HepG2 (cell line): Measurements from ENCODE around the gene PARP6. TPM values are rescaled to one million over a fixed set of nuclear protein-coding genes. Genes with fewer than 3 reads are reported as not detected.

ENCODE experiments used
- ATAC-seq: fragments of 200-7000 bp; cut with Tn5 transposase; 3 replicates; pipeline ENCODE4 v1.9.1; 2020; ENCODE audit warnings: mild to moderate bottlenecking, moderate library complexity
- BruUV-seq: library from RNA; stranded (reverse); fragments of 400-500 nt; replicated peaks from 2 replicates; lab custom pipeline; 2021; lab: Mats Ljungman, UMichigan
- CTCF ChIA-PET: fragments of 300-600 bp; formaldehyde crosslinking; extraction: SDS; loops from one replicate; lab custom pipeline; 2021; ENCODE audit warnings: low total read pairs, inconsistent platforms, low intra/inter-chr PET ratio; lab: Yijun Ruan, JAX
- POLR2A ChIA-PET: fragments of 350-600 bp; sonication (Branson Sonifier 250); formaldehyde crosslinking; loops from one replicate; lab custom pipeline; 2020; ENCODE audit warnings: antibody characterized with exemption, inconsistent platforms; lab: Yijun Ruan, JAX
- DNase-seq: peaks from one replicate; pipeline ENCODE4 v3.0.0-alpha.2; 2015; ENCODE audit warnings: low spot score
- FAIRE-seq: peaks from 3 replicates; lab custom pipeline; 2011; peaks lifted over from hg19 to GRCh38; lab: Jason Lieb, UNC
- H2AFZ ChIP-seq: one replicate; pipeline ENCODE4 v1.6.1; 2011; ENCODE audit warnings: low read length, inconsistent platforms
- H3K27ac ChIP-seq: fragments of 300-600 bp; 3 replicates; pipeline ENCODE4 v1.8.0; 2011; ENCODE audit warnings: mixed run types, mild to moderate bottlenecking, mixed read lengths, low read length, inconsistent platforms; ENCODE audit not compliant: insufficient read depth; ENCODE audit errors: extremely low read length
- H3K27me3 ChIP-seq, 2 experiments: fragments of 200-600 bp in 1 of 2; 2 replicates in 1 of 2; 3 replicates in 1 of 2; pipeline versions ENCODE4 v1.6.0 to v1.8.0; 2011; ENCODE audit warnings: low read length in 2 of 2, mild to moderate bottlenecking in 2 of 2, moderate library complexity in 2 of 2, inconsistent platforms in 1 of 2; ENCODE audit not compliant: insufficient read depth in 2 of 2, control insufficient read depth in 1 of 2
- H3K36me3 ChIP-seq, 2 experiments: fragments of 200-600 bp in 1 of 2; replicated peaks in 1 of 2; 2 replicates in 1 of 2; 3 replicates in 1 of 2; pipeline versions ENCODE4 v1.5.1 to v1.8.0; 2011; ENCODE audit warnings: low read length in 2 of 2, inconsistent platforms in 1 of 2; ENCODE audit not compliant: insufficient read depth in 2 of 2, control insufficient read depth in 1 of 2
- H3K4me1 ChIP-seq: 2 replicates; pipeline ENCODE4 v1.5.1; 2012; ENCODE audit warnings: low read length, inconsistent platforms; ENCODE audit not compliant: insufficient read depth
- H3K4me2 ChIP-seq: 2 replicates; pipeline ENCODE4 v1.6.0; 2011; ENCODE audit warnings: low read depth, low read length, inconsistent platforms
- H3K4me3 ChIP-seq, 3 experiments: fragments of 200-600 bp in 1 of 3; sonication (generic), shearing (Covaris generic) in 1 of 3; replicated peaks in 1 of 3; 2 replicates each; pipeline ENCODE4 v1.5.1; 2011 to 2016; ENCODE audit warnings: low read length in 3 of 3, inconsistent platforms in 2 of 3, low read depth in 2 of 3, mild to moderate bottlenecking in 2 of 3, control low read depth in 1 of 3, mixed read lengths in 1 of 3; ENCODE audit not compliant: insufficient read depth in 1 of 3
- H3K79me2 ChIP-seq: one replicate; pipeline ENCODE4 v1.6.1; 2011; ENCODE audit warnings: low read length, inconsistent platforms; ENCODE audit not compliant: insufficient read depth
- H3K9ac ChIP-seq: 2 replicates; pipeline ENCODE4 v1.6.0; 2011; ENCODE audit warnings: mild to moderate bottlenecking, low read depth, low read length, inconsistent platforms; ENCODE audit not compliant: insufficient read depth
- H3K9me3 ChIP-seq: 2 replicates; pipeline ENCODE4 v1.5.1; 2012; ENCODE audit warnings: mild to moderate bottlenecking, low read length
- H4K20me1 ChIP-seq: 2 replicates; pipeline ENCODE4 v1.6.0; 2011; ENCODE audit warnings: inconsistent platforms, mild to moderate bottlenecking, low read length, moderate library complexity; ENCODE audit not compliant: insufficient read depth
- E2F1 ChIP-seq: sonication (generic); formaldehyde crosslinking; IDR thresholded peaks from 2 replicates; pipeline ENCODE4 v1.5.0; 2020; ENCODE audit warnings: missing genetic modification reagents
- ELK4 ChIP-seq: sonication (generic); formaldehyde crosslinking; IDR thresholded peaks from 2 replicates; pipeline ENCODE4 v1.9.0; 2021; ENCODE audit warnings: missing genetic modification reagents, borderline replicate concordance
- FOXP4 ChIP-seq: sonication (generic); formaldehyde crosslinking; IDR thresholded peaks from 2 replicates; pipeline ENCODE4 v1.4.0; 2020; ENCODE audit warnings: missing genetic modification reagents
- GATA4 ChIP-seq: sonication (generic); IDR thresholded peaks from 2 replicates; pipeline ENCODE4 v1.6.1; 2016; ENCODE audit warnings: antibody characterized with exemption, low read depth, borderline replicate concordance
- GLMP ChIP-seq: sonication (generic); formaldehyde crosslinking; IDR thresholded peaks from 2 replicates; pipeline ENCODE4 v1.9.0; 2021; ENCODE audit warnings: missing genetic modification reagents, mild to moderate bottlenecking, borderline replicate concordance
- HIC2 ChIP-seq: sonication (generic); formaldehyde crosslinking; IDR thresholded peaks from 2 replicates; pipeline ENCODE4 v1.9.0; 2022; ENCODE audit warnings: low read depth, missing genetic modification reagents
- HNF4A ChIP-seq: sonication (generic); formaldehyde crosslinking; IDR thresholded peaks from 2 replicates; pipeline ENCODE4 v1.4.0; 2020; ENCODE audit warnings: missing genetic modification reagents
- MAZ ChIP-seq, 2 experiments: sonication (generic) in 1 of 2; formaldehyde crosslinking in 1 of 2; IDR thresholded peaks; 2 replicates each; pipeline versions ENCODE4 v1.5.0 to v1.6.1; 2012 to 2020; ENCODE audit warnings: low read depth in 2 of 2, mild to moderate bottlenecking in 2 of 2, borderline replicate concordance in 1 of 2, improper control_type of control experiment in 1 of 2, low read length in 1 of 2, missing genetic modification reagents in 1 of 2, moderate library complexity in 1 of 2
- MYC ChIP-seq: sonication (generic); formaldehyde crosslinking; IDR thresholded peaks from 2 replicates; pipeline ENCODE4 v1.9.0; 2021; ENCODE audit warnings: missing genetic modification reagents, borderline replicate concordance
- SIN3B ChIP-seq: fragments of 150-350 bp; IDR thresholded peaks from 2 replicates; pipeline ENCODE4 v1.6.1; 2014; ENCODE audit warnings: low read length
- TBL1XR1 ChIP-seq: fragments of 150-350 bp; IDR thresholded peaks from 2 replicates; pipeline ENCODE4 v1.6.1; 2014; ENCODE audit warnings: borderline replicate concordance, low read length; ENCODE audit not compliant: partially characterized antibody
- THYN1 ChIP-seq: sonication (generic); formaldehyde crosslinking; IDR thresholded peaks from 2 replicates; pipeline ENCODE4 v1.8.1; 2023; ENCODE audit warnings: low read depth, mild to moderate bottlenecking, moderate library complexity, missing genetic modification reagents, borderline replicate concordance
- TMF1 ChIP-seq: sonication (generic); formaldehyde crosslinking; IDR thresholded peaks from 2 replicates; pipeline ENCODE4 v1.8.1; 2022; ENCODE audit warnings: low read depth, missing genetic modification reagents
- TP53 ChIP-seq: sonication (generic); formaldehyde crosslinking; conservative IDR thresholded peaks from 2 replicates; pipeline ENCODE4 v1.4.0; 2020; ENCODE audit warnings: missing genetic modification reagents
- ZNF580 ChIP-seq: IDR thresholded peaks from 2 replicates; pipeline ENCODE4 v1.6.1; 2016; ENCODE audit warnings: low read depth, borderline replicate concordance
- WGBS: methylation state at CpG from one replicate; pipeline ENCODE4 v1.1.6; 2017; ENCODE audit warnings: low lambda C conversion rate; 5-methylcytosine and 5-hydroxymethylcytosine counted together
- in situ Hi-C: cut with HindIII; loops from 2 replicates; pipeline ENCODE4 v1.10.0; 2017; ENCODE audit warnings: low pct_unique_long_range_greater_than_20kb; ENCODE audit not compliant: extremely low pct_ligation_motif_present
- intact Hi-C: fragments of 100-400 bp; cut with micrococcal nuclease; formaldehyde crosslinking; loops from one replicate; pipeline ENCODE4 v1.10.0; 2022; ENCODE audit not compliant: unreplicated experiment
- polyA plus RNA-seq, 8 experiments: library from polyadenylated mRNA; depleted of rRNA in 3 of 8; stranded (reverse) in 7 of 8; unstranded in 1 of 8; fragments of >200 nt; fragmentation: Illumina TruSeq in 4 of 8; extraction: Trizol in 4 of 8; gene quantifications; 2 replicates each; pipeline versions ENCODE4 v1.2.1 to v1.2.3, GENCODE V29; 2011 to 2016; ENCODE audit warnings: low read depth in 4 of 8, missing spikeins in 1 of 8, mixed read lengths in 1 of 8; ENCODE audit not compliant: insufficient read depth in 1 of 8
- total RNA-seq, 5 experiments: library from RNA; depleted of rRNA; stranded (reverse); fragments of >200 nt; fragmentation: Illumina TruSeq; extraction: Trizol; gene quantifications; 2 replicates each; pipeline ENCODE4 v1.2.3, GENCODE V29; 2016; ENCODE audit warnings: low read depth in 1 of 5

Gene PARP6
- total and polyA plus RNA-seq, 2 of the 13 experiments (the other 11 are each of a cell fraction or from before 2014, with no cell fraction given): 0.22 to 0.87 TPM

GRCh38 chr15:72304596-72304995, 32.2 kb upstream of the PARP6 start:
- Histone ChIP-seq H3K4me2 (no peak overlapping the region), H2AFZ (no peak overlapping the region), H3K27me3 (no peaks in the 10 kb centered on the region), H3K9ac (no peak overlapping the region), H3K4me3 (no peak overlapping the region), H3K4me1 (no peaks in the 10 kb centered on the region), H3K27ac (no peak overlapping the region), H4K20me1 (no peaks in the 10 kb centered on the region), H3K79me2 (no peaks in the 10 kb centered on the region), H3K9me3 (no peaks in the 10 kb centered on the region), H3K36me3 (no peaks in the 10 kb centered on the region)
- 84% methylated on average over 7 of the region's 7 CpGs for WGBS
- FAIRE-seq (no peak), ATAC-seq (no peak), DNase-seq (no peak)
- in situ Hi-C loops: no loop called here
- intact Hi-C loops: no loop called here
- CTCF ChIA-PET: no interaction called here
- no TSS peak for BruUV-seq
- POLR2A ChIA-PET: no interaction called here
- TF ChIP-seq HNF4A (CRISPR knock-in tag) (no peak), TMF1 (CRISPR knock-in tag) (no peak), HIC2 (CRISPR knock-in tag) (no peak), E2F1 (CRISPR knock-in tag) (no peak), TP53 (no peak), THYN1 (no peak), MAZ (IDR thresholded peaks at IDR 0.05; ENCODE audit: borderline replicate concordance, low read depth, low read length) (no peak), MAZ (CRISPR knock-in tag; IDR thresholded peaks at IDR 0.05; ENCODE audit: low read depth) (no peak), GLMP (CRISPR knock-in tag) (no peak), FOXP4 (CRISPR knock-in tag) (no peak), ZNF580 (CRISPR knock-in tag) (no peak), GATA4 (no peak), ELK4 (CRISPR knock-in tag) (no peak), TBL1XR1 (no peak), MYC (no peak), SIN3B (no peak)
